Stimulated activated CD4-positive, alpha-beta T cell treated with anti-CD3 and anti-CD28 coated beads, Interleukin-12 subunit alpha, Interleukin-12 subunit beta, amount 100 ng/mL, for 4 hours (primary cell): ENCODE measurements around the gene ANO10.
"Not testable (repeated sequence)": the region's sequence is repeated elsewhere in the genome, so short reads cannot be mapped to it uniquely, and the experiment has no call there.

Experiments
- DNase-seq: peaks from one replicate; pipeline ENCODE4 v3.0.0-alpha.2; 2020

Gene ANO10

DNA sequence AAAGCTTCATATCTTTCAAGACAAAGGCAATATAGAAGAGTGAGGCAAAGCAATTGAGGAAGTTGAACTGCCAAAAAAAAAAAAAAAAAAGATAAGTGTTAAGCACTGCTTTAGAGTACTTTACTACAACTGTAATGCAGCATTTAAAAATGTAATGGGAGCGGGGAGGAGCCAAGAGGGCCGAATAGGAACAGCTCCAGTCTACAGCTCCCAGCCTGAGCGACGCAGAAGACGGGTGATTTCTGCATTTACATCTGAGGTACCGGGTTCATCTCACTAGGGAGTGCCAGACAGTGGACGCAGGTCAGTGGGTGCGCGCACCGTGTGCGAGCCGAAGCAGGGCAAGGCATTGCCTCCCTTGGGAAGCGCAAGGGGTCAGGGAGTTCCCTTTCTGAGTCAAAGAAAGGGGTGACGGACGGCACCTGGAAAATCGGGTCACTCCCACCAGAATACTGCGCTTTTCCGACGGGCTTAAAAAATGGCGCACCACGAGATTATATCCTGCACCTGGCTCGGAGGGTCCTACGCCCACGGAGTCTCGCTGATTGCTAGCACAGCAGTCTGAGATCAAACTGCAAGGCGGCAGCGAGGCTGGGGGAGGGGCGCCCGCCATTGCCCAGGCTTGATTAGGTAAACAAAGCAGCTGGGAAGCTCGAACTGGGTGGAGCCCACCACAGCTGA lies 56.0 kb downstream of the ANO10 start:
- DNase-seq, result not testable (repeated sequence)

- no peak for DNase-seq
These were observed 61.9 kb downstream of the ANO10 start for GRCh38 chr3:43559961-43560360.

DNA sequence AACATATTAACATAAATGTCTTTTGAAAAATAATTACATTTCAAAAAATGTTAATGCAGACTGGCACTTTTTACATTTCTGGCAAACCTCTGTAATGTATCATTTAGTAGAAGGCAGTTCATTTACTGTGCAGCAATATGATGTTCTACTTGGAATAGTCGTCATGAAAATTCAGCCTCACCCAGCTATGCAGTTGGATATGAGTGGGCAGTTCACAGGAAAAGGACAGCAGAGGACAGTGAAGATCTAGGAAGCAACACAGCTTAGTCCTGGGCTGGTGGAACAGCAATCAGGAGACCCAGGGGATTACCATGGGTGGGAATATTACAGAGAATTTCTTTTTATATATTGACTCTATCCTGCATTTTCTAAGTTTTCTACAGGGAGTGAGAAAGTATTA lies 63.6 kb downstream of the ANO10 start:
- DNase-seq, result no peak

DNA sequence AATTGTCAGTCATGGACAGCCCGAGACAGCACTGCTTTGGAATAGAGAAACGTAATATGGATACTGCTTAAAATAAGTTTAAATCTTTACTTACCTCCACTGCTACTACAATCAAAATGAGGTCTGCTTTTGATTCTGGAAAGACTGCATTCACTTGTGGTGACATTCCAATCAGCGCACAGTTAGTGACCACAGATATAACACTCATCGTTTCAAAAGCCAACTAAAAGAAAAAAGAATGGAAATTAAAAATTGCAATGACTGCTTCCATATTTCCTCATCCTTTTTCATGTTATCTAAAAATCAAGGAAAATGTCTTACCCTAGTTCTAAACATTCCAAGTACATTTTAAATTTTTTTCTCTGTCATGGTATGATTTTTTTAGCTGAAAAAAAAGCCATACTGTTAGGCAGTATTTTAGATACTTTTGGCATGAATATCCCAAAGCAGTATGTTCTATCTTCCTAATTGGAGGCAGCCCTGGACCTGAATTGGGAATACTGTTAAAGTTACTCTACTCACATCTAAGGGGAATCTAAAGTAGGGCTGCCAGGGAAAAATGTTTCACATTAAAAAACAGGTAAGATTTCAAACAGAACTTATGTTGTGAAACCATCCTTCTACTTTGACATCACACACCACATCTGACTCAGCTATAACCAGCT lies 72.1 kb downstream of the ANO10 start:
- DNase-seq, result no peak

DNA sequence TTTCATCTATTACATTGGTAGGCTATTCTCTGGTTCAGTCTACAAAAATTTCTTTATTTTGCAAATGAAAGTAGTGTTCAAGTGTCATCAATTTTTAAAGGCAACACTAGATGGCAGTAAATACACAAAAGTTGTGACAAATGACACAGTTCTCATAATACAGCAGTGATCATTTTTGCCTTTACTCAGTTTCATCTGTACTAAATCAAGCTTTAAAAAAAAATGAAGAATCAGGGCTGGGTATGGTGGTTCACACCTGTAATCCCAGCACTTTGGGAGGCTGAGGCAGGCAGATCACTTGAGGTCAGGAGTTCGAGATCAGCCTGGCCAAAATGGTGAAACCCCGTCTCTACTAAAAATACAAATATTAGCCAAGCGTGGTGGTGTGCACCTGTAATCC lies 77.5 kb downstream of the ANO10 start:
- not testable (repeated sequence) for DNase-seq

DNA sequence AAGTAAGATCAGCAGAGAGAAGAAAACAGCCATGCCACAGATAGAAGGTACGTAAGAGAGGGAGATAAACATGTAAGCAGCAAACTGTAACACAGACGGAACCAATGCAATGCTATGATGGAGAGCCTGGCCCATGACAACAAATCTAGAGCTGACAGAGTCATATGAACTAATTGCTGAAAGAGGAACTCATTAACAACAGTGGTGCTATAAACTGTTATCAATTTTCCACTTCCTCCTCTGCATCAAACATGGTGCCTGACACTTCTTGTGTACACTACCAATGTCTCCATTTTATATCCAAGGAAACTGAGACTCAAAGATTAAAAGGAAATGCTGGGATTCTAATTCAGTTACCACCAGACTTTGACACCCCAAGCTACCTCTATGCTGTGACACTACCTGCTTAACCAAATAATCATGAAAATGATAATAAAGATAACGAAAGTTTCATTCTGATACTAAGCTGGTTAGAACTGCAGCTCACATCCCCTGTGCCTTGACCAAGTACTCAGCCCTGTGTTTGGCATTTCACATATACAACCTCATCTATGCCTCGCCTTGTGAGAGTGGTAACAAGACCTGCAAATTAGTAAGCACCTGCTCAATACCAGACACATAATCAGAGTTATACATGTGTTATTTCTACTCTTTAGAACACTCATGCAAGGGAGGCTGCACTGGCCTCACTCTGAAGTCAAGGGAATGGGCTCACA lies 79.3 kb downstream of the ANO10 start:
- DNase-seq, result no peak

DNA sequence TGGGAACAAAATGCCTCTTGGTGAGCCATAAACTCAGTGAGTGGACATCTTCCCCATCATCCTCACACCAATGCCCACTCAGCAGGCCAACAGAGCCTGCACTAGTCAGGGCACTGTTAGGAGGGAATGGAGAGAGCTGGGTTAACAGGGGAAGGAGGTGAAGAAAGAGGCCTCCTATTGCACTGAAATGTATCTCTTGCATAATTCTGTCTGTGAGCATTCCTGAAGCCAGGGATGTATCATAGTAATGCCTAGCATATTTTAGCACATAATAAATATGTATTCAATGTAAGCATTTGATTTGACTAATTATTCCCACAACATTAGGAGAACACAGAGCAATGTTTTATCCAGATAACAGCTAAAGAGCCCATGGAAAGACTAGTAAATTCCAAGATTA lies 81.2 kb downstream of the ANO10 start:
- DNase-seq, result no peak

DNA sequence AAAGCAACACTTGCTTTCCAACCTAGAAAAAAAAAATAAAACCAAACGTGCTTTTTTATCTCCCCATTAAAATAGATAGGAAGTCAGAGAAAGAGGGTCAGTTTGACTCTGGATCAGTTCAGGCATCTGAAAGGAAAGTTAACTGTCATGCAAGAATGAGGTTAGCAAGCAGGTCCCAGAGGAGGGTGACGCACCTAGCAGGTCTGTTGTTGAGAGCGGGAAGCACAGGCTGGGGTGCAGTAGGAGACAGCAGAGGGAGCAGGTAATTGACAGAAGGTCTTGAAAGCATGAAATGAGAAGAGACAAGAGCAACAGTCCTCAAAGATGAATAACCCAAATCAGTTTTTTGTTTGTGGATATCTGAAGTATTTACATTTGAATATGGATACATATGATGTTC lies 82.5 kb downstream of the ANO10 start:
- no peak for DNase-seq

DNA sequence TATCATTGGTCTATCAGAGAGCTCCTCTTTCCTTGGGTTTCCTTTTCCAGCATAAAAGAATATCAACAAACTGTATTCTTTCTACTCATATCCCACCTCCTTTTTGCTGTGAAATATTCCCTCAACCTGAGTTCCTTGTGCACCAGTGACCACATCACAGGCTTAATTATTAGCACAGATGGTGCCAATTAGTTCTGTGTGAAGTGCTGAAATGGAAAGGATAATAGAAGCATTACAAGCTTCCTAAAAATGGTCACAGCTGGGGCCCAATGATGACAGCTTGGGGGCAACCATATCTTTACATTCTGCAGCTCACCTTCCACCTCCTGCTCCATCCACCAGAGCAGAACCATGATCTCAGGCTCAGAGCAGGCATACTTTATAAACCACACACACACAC lies 84.6 kb downstream of the ANO10 start:
- no peak for DNase-seq

GRCh38 chr3:43534675-43535074 lies 87.1 kb downstream of the ANO10 start:
- no peak for DNase-seq

- no peak for DNase-seq
These were observed 88.8 kb downstream of the ANO10 start for GRCh38 chr3:43533009-43533408.

GRCh38 chr3:43531835-43532234 lies 90.0 kb downstream of the ANO10 start:
- DNase-seq, result no peak

DNA sequence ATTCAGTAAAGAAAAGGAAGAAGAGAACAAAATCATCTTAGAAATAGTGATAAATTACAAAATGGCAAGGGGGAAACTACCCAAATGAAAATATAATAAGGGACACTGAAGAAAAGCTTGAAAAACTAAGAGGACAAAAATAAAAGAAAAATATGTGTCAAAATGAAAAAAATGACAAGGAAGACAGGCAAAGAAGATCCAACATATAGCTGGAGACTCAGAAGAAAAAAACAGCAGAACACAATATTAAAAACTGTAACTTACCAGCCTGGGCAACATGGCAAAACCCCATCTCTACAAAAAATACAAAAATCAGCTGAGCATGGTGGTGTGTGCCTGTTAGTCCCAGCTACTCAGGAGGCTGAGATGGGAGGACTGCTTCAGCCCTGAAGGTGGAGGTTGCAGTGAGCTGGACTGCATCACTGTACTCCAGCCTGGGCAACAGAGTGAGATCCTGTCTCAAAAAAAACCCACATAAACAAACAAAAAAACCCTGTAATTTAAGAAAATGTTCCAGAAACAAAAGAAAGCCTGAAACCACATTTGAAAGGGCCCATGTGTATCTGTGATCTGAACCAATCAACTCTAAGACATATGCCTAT lies 93.2 kb downstream of the ANO10 start:
- no peak for DNase-seq

DNA sequence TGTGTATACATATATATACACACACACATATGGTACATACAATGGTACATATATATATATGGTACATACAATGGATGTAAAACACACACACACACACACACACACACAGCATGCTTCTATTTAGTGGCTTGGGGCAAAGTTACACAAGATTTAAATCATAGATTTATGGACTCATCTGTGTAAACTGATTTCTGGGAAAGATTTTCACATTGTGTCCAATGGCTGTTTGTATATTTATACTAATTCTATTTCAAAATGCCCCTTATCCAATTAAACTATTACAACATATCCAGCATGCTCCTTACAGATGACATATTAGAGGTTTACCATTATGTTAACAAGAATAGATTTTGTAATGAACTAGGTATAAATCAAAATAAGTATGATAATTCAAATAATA lies 94.9 kb downstream of the ANO10 start:
- DNase-seq, result no peak

GRCh38 chr3:43525941-43526607 lies 95.7 kb downstream of the ANO10 start:
- no peak for DNase-seq

DNA sequence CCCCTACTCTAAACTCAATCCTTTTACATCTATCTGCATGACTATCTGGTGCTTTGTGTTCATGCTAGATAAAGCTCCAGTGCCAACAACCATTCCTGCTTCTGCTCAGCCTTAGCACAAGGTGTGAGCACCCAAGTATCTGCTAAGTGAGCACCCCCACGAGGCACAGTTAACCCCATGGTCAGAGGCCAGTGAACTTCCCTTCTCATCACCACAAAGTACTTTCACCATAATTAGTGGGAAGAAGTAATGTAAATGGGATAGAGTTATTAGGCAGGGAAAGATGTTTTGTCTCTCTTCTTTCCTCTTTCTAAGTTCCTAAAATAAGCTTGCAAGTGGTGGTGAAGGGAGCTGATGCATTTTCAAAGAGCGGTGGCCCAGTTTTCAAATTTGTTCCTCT lies 96.4 kb downstream of the ANO10 start:
- no peak for DNase-seq

DNA sequence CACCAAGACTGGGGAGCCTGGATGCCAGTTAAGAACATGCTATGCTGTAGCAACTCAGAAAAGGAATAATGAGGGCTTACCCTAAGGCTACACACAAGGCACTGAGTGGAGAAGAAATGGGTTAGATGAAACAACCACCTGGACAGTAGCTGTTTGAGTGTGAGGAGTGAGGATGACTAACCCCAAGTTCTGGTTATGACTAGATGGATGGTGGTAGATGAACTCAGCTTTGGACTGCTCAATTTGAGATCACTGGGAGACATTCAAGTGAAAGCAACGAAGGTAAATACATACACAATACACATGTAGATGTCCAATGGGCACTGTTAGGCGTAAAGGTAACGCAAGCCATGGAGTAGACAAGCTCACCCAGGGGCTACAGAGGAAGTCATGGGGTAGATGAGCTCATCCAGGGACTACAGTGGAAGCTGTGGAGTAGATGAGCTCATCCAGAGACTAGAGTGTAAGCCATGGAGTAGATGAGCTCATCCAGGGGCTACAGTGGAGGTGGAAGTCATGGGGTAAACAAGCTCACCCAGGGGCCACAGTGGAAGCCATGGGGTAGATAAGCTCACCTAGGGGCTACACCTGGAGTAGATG lies 98.3 kb downstream of the ANO10 start:
- no peak for DNase-seq

- DNase-seq, result no peak
These were observed 99.0 kb downstream of the ANO10 start for GRCh38 chr3:43522727-43523362.

- DNase-seq, result no peak
These were observed 99.9 kb downstream of the ANO10 start for GRCh38 chr3:43521941-43522340.

DNA sequence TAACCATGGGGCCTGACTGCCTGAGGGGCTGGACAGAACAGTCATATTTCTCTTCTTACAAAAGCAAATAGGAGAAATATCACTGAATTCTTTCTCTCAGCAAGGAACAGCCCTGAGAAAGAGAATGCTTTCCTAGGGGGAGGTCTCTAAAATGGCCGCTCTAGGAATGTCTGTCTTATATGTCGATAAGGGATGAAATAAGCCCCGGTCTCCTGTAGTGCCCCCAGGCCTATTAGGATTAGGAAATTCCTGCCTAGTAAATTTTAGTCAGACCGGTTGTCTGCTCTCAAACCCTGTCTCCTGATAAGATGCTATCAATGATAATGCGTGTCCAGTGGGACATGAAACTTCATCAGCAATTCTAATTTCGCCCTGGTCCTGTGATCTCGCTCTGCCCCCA lies 103.3 kb downstream of the ANO10 start:
- DNase-seq, result not testable (repeated sequence)

- DNase-seq, result no peak
These were observed 105.7 kb downstream of the ANO10 start for GRCh38 chr3:43515970-43516635.
